Stimulated activated naive CD4-positive, alpha-beta T cell (primary cell): ENCODE measurements around the gene ISL1.

Experiments used
- DNase-seq, 6 experiments: peaks; one replicate each; lab custom pipeline; 2025; lab: John Stamatoyannopoulos, UW

The ISL1 gene

DNA sequence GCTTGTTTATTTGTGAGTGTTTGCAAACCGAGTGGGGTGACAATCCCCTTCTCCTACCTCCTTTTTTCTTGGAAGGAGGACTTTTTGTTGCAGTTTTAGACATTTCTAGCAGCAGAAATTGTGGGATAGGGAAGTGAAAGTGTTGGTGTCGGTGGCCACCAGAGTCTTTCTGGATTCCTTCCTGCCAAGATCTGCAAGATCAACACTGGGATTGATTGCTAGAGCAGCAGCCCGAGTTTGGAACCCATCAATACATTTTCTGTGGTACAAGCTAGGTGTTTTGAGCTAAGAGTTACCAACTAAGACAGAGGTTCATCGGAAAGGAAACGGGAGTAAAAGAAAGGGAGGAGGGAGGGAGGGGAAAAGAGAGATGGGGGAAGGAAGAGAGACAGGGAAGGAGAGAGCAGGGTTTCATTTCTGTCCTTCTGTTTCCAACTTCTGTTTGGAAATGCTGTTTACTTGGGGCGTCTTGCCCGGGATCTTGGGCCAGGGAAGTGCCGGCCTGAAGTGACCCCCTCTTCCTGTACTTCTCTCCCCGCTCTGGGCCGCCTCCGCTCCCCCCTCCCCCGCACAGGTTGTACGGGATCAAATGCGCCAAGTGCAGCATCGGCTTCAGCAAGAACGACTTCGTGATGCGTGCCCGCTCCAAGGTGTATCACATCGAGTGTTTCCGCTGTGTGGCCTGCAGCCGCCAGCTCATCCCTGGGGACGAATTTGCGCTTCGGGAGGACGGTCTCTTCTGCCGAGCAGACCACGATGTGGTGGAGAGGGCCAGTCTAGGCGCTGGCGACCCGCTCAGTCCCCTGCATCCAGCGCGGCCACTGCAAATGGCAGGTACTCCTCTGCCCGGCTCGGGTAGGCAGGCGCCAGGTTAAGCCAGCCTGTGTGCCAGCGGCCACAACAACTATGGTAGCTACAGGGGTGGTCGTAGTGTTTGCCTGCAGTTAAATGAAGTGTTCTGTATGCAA, 4.0 kb downstream of the ISL1 start:
- DNase-seq, result no peak

GRCh38 chr5:51387884-51388275, 4.6 kb downstream of the ISL1 start:
- DNase-seq, result no peak

DNA sequence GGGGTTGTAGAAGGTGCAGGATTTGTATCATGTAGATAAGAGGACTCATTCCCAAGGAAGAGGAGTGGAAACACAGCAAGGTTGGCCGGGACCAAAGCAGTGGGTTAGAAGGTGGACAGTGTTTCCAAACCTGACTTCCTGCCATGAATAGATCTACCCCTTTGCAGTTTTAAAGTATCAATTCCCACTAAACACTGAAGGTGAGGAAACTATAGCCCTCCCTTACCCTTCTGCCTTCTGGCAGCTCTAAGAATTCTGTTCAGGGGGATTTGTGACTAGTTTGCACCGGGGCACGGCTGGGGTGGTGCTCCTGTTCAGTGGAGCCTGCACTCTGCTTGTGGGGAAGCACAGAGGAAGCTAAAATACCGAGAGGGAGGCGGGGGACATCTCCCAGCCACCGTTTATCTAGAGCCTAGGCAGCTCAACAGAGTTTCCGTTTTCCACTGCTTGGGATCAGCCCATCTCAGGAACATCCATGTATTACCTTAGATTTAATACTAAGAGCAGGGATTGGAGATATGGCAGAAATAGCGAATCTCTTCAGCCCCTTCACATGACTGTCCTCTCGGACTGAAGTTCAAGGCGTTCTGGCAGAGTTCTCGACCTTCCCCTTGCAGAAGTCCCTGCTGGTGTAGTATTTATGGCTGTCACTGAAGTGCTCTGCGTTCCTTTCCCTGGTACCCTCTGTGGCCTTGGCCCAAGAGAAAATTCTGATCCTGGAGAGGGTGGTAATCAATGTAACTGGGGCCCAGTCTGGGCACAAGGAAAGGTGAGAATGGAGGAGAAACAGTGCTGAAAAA, 5.4 kb downstream of the ISL1 start:
- DNase-seq, result no peak

- DNase-seq, result no peak
Observed at GRCh38 chr5:51389288-51389576, 6.0 kb downstream of the ISL1 start.

- DNase-seq, result no peak
Observed at GRCh38 chr5:51389577-51390463, 6.6 kb downstream of the ISL1 start.

- no peak for DNase-seq
Observed at GRCh38 chr5:51391175-51391574, 7.9 kb downstream of the ISL1 start.

DNA sequence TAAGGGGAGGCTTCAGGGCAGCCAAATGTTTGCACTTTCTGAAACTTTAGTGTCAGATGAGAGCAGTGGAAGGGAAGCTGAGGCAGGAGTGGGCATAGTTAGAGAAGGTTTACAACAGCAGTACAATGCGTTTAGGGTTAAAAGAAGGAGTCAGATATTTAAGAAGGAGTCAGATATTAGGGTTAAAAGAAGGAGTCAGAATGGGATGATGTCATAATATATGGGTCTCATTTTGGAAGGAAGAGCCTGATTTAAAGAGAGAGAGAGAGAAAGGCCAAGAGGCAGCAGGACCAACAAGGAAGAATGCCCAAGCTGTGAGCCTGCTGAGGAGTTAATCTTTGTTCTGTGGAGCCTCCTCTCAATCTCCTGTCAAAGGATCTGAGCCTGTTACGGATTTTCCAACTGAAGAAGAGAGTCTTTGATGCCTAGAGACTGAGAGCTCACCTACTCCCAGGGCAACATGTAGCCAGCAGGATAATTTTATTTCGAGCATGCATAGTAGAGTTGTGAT, 9.5 kb downstream of the ISL1 start:
- DNase-seq, result no peak

DNA sequence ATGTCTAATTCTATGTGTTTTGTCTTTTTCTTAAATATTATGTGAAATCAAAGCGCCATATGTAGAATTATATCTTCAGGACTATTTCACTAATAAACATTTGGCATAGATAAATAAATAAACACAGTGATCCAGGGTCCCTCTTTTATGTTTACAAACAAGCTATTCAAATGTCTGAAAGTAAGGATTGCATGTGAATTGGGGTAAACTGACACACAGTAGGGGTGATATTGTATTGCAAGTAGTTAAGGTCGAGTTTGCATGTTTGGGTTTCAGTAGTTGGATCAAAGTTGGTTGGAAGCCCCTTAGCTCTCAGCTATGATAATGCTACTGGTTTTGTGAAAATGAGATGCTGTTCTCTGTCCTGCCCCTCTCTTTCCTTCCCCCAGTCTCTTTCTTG, 11.4 kb downstream of the ISL1 start:
- no peak for DNase-seq

DNA sequence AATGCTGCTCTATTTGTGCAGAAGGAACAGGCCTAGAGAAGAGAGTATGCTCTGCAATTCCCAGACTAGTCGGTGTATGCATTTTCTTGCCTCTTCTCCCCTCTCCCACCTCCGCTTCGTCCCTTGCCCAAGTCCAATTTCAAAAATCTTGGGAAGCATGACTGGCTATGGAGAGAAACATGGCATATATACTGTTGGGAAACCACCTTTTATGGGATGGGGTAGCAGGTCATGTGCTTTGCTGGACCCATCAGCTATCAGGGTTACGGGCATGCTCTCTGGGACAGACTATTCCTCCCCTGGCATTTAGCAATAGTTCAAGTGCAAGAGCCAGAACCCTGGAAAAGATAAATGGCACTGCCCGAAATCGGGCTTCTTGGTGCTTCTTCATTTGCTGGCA, 12.0 kb downstream of the ISL1 start:
- DNase-seq, result no peak

DNA sequence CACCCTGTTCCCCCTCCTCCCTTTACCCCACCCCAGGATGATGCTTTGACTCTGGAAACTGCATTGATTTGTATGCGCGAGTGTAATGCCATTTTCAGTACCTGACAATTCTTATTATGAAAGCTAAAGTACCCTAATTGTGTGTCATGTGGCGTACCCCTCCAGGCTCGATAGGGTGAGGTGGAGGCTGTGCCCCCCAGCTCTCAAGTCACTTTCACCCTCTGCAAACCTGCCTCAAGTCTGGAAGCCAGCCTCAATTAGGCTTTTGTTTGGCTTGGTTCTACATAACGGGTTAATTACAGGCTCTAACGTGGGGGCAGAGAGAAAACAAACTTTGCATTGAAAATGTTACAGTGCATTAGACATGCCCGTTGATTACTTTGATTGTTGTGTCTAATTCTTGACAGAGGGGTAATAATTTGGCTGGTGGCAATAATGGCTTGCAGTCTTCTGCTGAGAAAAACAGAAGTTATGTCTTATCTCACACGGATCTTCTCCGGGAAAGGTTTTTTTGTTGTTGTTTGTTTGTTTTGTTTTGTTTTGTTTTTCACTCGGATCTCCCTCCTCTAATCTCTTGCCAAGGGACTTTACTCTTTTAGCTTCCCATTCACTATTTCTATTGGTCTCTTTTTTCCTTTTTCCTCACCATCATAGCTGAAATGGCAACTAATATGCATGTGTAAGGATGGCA, 12.6 kb downstream of the ISL1 start:
- DNase-seq, result no peak

GRCh38 chr5:51396797-51397196, 13.5 kb downstream of the ISL1 start:
- DNase-seq, result no peak

DNA sequence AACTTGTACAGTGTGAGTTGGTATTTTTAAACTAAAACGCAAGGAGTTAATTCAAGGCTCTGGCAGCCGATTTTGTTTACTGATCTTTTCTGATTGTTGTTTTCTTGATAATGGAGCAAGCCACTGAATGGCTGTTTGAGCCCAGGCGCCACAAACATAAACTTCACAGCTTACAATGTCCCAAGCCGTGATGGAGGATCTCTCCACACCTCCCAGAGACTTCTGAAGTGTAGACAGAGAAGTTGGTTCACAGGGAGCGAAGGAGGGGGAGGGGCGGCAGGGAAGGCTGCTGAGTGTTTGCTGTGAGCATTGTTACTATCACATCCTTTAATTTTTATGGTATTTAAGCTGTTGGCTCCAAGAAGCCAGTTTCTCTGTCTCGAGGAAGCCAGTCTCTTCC, 14.7 kb downstream of the ISL1 start:
- no peak for DNase-seq

GRCh38 chr5:51398875-51399642, 15.8 kb downstream of the ISL1 start:
- DNase-seq, result no peak

- DNase-seq, result no peak
Observed at GRCh38 chr5:51399643-51400006, 16.4 kb downstream of the ISL1 start.

GRCh38 chr5:51404255-51404654, 21.0 kb downstream of the ISL1 start:
- no peak for DNase-seq

- DNase-seq, result no peak
Observed at GRCh38 chr5:51411921-51412325, 28.7 kb downstream of the ISL1 start.

GRCh38 chr5:51414516-51414915, 31.3 kb downstream of the ISL1 start:
- DNase-seq, result no peak

GRCh38 chr5:51416149-51416548, 32.9 kb downstream of the ISL1 start:
- DNase-seq, result no peak

DNA sequence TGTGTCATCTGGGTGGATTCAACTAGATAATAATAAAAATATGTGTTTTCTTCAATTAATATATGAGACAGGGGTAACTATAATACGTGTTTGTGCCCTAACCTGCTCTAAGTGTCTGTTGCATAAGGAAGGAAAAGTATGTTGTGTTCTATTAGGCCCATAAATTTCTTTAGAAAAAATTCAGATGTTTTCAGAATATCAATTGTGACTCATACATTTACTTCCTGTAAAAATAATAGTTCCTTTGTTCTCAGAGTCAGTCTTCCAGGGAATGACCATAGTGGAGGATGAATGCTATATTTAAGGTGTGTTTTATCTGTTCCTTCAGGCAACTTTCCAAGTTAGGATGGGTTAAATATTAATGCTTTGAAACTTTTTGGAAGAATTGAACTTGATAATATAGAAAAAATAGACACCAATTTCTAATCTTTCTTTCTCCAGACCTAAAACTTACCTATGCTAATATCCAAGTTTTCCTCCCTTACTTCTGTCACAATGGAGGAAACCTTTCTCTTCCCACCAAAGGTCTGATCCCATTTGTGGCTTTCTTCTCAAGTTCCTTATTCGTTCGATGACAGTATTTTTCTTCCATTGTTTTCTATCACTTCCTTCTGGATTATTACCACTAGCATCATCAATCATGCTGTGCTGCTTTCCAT, 49.9 kb downstream of the ISL1 start:
- DNase-seq, result no peak

- DNase-seq, result no peak
Observed at GRCh38 chr5:51439232-51439631, 56.0 kb downstream of the ISL1 start.
